Natural killer cell (primary cell): Measurements from ENCODE around the gene PRKN. TPM values are rescaled to one million over a fixed set of nuclear protein-coding genes. Genes with fewer than 3 reads are reported as not detected.

Experiments
- ATAC-seq, 3 donors: fragments of 150-1000 bp in 2 of 3; fragments of 200-7000 bp in 1 of 3; cut with Tn5 transposase; 1 replicate in 1 of 3; 2 replicates in 2 of 3; pipeline ENCODE4 v1.10.0; 2021; ENCODE audit warnings: mild to moderate bottlenecking in 2 of 3, moderate library complexity in 2 of 3
- DNase-seq, 2 donors: peaks; one replicate each; pipeline versions ENCODE4 v3.0.0 to v3.0.0-alpha.2; 2013 to 2021; ENCODE audit warnings: mixed read lengths in 1 of 2
- H3K27ac ChIP-seq: one replicate; pipeline ENCODE4 v1.5.1; 2013; ENCODE audit warnings: mild to moderate bottlenecking, low read length
- H3K27me3 ChIP-seq: one replicate; pipeline ENCODE4 v1.6.1; 2013; ENCODE audit warnings: low read length; ENCODE audit not compliant: control insufficient read depth, insufficient read depth
- H3K36me3 ChIP-seq: one replicate; pipeline ENCODE4 v1.6.1; 2013; ENCODE audit warnings: low read length; ENCODE audit not compliant: control insufficient read depth, insufficient read depth
- H3K4me1 ChIP-seq: one replicate; pipeline ENCODE4 v1.6.1; 2013; ENCODE audit warnings: low read length; ENCODE audit not compliant: control insufficient read depth, insufficient read depth
- H3K4me3 ChIP-seq: one replicate; pipeline ENCODE4 v1.5.1; 2013; ENCODE audit warnings: low read length
- H3K9me3 ChIP-seq: one replicate; pipeline ENCODE4 v1.6.1; 2013; ENCODE audit warnings: low read length; ENCODE audit not compliant: control insufficient read depth, insufficient read depth
- H3K27ac Mint-ChIP-seq, 2 donors: one replicate each; pipeline ENCODE4 v1.8.0; 2022; ENCODE audit warnings: mild to moderate bottlenecking in 2 of 2, mixed read lengths in 2 of 2, moderate library complexity in 1 of 2
- H3K27me3 Mint-ChIP-seq, 2 donors: one replicate each; pipeline ENCODE4 v1.8.0; 2022; ENCODE audit warnings: low read depth in 2 of 2, mixed read lengths in 2 of 2
- H3K36me3 Mint-ChIP-seq: one replicate; pipeline ENCODE4 v1.8.0; 2022; ENCODE audit warnings: mixed read lengths
- H3K4me1 Mint-ChIP-seq, 2 donors: one replicate each; pipeline ENCODE4 v1.8.0; 2022; ENCODE audit warnings: mixed read lengths in 2 of 2
- H3K4me3 Mint-ChIP-seq: one replicate; pipeline ENCODE4 v1.8.0; 2022; ENCODE audit warnings: mild to moderate bottlenecking, moderate library complexity, mixed read lengths
- H3K9me3 Mint-ChIP-seq, 2 donors: one replicate each; pipeline ENCODE4 v1.8.0; 2022; ENCODE audit warnings: mixed read lengths in 2 of 2
- WGBS: methylation state at CpG from one replicate; pipeline ENCODE4 v1.1.7; 2013; ENCODE audit warnings: missing lambda C conversion rate; ENCODE audit not compliant: insufficient coverage; 5-methylcytosine and 5-hydroxymethylcytosine counted together
- intact Hi-C: fragments of 100-400 bp; cut with micrococcal nuclease; formaldehyde crosslinking; loops from one replicate; pipeline ENCODE4 v1.14.2; 2022
- total RNA-seq, 4 donors: library from RNA; stranded (reverse); fragments of 120-200 nt in 1 of 4; gene quantifications; one replicate each; pipeline versions ENCODE4 v1.2.3 to v1.2.4, GENCODE V29; 2013 to 2022
- TF ChIP-seq, protein P1 (sequence below): fragments of 200-600 bp; IDR thresholded peaks from one replicate; pipeline ENCODE4 v1.8.0; 2022; ENCODE audit warnings: antibody characterized with exemption

The PRKN gene
- total RNA-seq, 3 donors from 2014 or later (not counting 1 experiment from before 2014, with no cell fraction given): 1.4 to 1.9 (median 1.9) TPM

- TF ChIP-seq, protein P1, sequence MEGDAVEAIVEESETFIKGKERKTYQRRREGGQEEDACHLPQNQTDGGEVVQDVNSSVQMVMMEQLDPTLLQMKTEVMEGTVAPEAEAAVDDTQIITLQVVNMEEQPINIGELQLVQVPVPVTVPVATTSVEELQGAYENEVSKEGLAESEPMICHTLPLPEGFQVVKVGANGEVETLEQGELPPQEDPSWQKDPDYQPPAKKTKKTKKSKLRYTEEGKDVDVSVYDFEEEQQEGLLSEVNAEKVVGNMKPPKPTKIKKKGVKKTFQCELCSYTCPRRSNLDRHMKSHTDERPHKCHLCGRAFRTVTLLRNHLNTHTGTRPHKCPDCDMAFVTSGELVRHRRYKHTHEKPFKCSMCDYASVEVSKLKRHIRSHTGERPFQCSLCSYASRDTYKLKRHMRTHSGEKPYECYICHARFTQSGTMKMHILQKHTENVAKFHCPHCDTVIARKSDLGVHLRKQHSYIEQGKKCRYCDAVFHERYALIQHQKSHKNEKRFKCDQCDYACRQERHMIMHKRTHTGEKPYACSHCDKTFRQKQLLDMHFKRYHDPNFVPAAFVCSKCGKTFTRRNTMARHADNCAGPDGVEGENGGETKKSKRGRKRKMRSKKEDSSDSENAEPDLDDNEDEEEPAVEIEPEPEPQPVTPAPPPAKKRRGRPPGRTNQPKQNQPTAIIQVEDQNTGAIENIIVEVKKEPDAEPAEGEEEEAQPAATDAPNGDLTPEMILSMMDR: no peak
- Mint-ChIP-seq H3K9me3 (peaks cover 2 to 3% of the 10 kb centered on the region in 2 donors), H3K4me1 (no peaks in the 10 kb centered on the region), H3K4me3 (no peak overlapping the region), H3K27ac (no peak overlapping the region), H3K36me3 (no peaks in the 10 kb centered on the region), H3K27me3 (no peaks in the 10 kb centered on the region)
- intact Hi-C loops: no loop called here
- Histone ChIP-seq H3K27me3 (no peaks in the 10 kb centered on the region), H3K36me3 (no peaks in the 10 kb centered on the region), H3K4me1 (no peaks in the 10 kb centered on the region), H3K4me3 (no peak overlapping the region), H3K9me3 (no peaks in the 10 kb centered on the region), H3K27ac (no peak overlapping the region)
- no peak for DNase-seq
- 84% methylated on average over 3 of the region's 4 CpGs for WGBS
- ATAC-seq: no peak
Measured at GRCh38 chr6:161947371-161947770, 780.2 kb downstream of the PRKN start.

DNA sequence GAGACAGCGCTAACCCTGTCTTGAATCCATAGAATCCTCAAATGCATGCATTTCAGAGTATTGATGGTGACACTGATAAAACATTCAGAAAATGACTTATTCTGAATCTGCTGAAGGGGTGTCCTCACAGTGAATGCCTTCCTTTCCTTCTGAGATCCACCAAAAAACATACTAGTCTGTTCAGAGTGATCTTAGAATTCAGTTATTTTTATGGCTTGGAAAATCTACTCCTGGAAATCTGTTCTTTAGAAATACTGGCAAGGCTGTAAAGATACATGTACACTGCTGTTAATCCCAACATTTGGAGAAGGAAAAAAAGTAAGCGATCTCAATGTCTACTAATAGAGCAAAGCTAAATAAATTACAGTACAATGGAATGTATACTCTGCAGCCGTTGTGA lies 781.1 kb downstream of the PRKN start:
- Histone ChIP-seq H3K27me3 (no peaks in the 10 kb centered on the region), H3K27ac (no peak overlapping the region), H3K36me3 (no peaks in the 10 kb centered on the region), H3K4me3 (no peak overlapping the region), H3K4me1 (no peaks in the 10 kb centered on the region), H3K9me3 (no peaks in the 10 kb centered on the region)
- Mint-ChIP-seq H3K27ac (no peak overlapping the region), H3K4me3 (no peak overlapping the region), H3K4me1 (no peaks in the 10 kb centered on the region), H3K9me3 (peaks cover 2 to 3% of the 10 kb centered on the region in 2 donors), H3K36me3 (no peaks in the 10 kb centered on the region), H3K27me3 (no peaks in the 10 kb centered on the region)
- no peak for ATAC-seq
- TF ChIP-seq, protein P1: no peak
- intact Hi-C loops: no loop called here
- WGBS: 85% methylated on average over 2 of the region's 3 CpGs
- no peak for DNase-seq

DNA sequence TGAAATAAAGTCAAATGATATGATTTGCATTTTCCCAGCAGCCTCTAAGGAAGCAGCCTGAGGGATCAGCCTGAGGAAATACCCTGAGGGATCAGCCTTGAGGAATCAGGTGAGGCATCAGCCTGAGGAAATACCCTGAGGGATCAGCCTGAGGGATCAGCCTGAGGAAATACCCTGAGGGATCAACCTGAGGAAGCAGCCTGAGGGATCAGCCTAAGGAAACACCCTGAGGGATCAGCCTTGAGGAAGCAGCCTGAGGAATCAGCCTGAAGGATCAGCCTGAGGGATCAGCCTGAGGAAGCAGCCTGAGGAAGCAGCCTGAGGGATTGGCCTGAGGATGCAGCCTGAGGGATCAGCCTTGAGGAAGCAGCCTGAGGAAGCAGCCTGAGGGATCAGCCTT lies 784.0 kb downstream of the PRKN start:
- Histone ChIP-seq H3K27ac (no peak overlapping the region), H3K27me3 (no peaks in the 10 kb centered on the region), H3K4me1 (no peaks in the 10 kb centered on the region), H3K4me3 (no peak overlapping the region), H3K9me3 (no peaks in the 10 kb centered on the region), H3K36me3 (no peaks in the 10 kb centered on the region)
- DNase-seq (no peak), ATAC-seq (no peak)
- TF ChIP-seq, protein P1: no peak
- Mint-ChIP-seq H3K4me3 (no peak overlapping the region), H3K27ac (no peak overlapping the region), H3K9me3 (no peaks in the 10 kb centered on the region), H3K36me3 (no peaks in the 10 kb centered on the region), H3K27me3 (no peaks in the 10 kb centered on the region), H3K4me1 (no peaks in the 10 kb centered on the region)
- intact Hi-C loops: no loop called here

DNA sequence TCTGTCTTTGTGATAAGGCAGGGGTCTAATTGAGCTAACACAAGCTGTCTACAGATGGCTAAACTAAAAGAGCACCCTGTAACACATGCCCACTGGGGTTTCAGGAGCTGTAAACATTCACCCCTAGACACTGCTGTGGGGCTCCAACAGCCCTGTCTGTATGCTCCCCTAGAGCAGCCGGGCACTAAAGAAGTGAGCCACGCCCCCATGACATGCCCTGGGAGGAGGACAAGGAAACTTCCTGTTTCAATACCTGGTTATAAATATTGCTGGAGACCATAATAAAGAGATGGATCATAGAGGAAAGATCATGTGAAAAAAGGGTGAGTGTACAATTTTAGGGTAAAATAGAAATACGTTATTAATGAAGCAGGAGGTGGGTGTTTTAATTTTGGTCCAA lies 786.0 kb downstream of the PRKN start:
- DNase-seq: no peak
- no peaks in the 10 kb centered on the region for H3K4me1 ChIP-seq
- no peak overlapping the region for H3K27ac ChIP-seq
- no peak for ATAC-seq
- H3K27ac Mint-ChIP-seq: no peak overlapping the region
- no peak overlapping the region for H3K4me3 ChIP-seq
- intact Hi-C loops: no loop called here
- 84% methylated on average over 2 of the region's 3 CpGs for WGBS
- no peak overlapping the region for H3K4me3 Mint-ChIP-seq
- H3K9me3 Mint-ChIP-seq: no peaks in the 10 kb centered on the region
- TF ChIP-seq, protein P1: no peak
- no peaks in the 10 kb centered on the region for H3K9me3 ChIP-seq
- no peaks in the 10 kb centered on the region for H3K36me3 ChIP-seq
- no peaks in the 10 kb centered on the region for H3K36me3 Mint-ChIP-seq
- no peaks in the 10 kb centered on the region for H3K4me1 Mint-ChIP-seq
- H3K27me3 Mint-ChIP-seq: no peaks in the 10 kb centered on the region
- H3K27me3 ChIP-seq: no peaks in the 10 kb centered on the region
